ENCODE measurements around the gene C2CD4D.

DNA sequence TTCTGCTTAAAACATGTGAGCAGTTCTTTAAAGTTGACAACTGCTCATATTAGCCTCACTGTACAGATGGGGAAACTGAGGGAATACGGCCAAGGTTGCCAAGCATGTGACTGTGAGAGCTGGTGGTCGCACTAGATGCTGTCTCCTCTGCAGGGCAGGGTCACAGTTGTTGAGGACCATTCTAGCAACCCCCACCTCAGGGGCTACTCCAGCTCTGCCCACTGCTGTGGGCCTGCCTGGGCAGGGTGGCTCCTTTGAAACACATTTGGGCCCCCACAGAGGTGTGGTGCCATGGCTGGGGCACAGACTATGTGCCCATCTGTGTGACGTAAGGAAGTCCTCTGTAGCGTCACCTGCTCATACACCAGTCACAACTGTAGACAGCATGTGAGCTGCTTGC, 13.1 kb upstream of the C2CD4D start:
- TF ChIP-seq, protein P1, sequence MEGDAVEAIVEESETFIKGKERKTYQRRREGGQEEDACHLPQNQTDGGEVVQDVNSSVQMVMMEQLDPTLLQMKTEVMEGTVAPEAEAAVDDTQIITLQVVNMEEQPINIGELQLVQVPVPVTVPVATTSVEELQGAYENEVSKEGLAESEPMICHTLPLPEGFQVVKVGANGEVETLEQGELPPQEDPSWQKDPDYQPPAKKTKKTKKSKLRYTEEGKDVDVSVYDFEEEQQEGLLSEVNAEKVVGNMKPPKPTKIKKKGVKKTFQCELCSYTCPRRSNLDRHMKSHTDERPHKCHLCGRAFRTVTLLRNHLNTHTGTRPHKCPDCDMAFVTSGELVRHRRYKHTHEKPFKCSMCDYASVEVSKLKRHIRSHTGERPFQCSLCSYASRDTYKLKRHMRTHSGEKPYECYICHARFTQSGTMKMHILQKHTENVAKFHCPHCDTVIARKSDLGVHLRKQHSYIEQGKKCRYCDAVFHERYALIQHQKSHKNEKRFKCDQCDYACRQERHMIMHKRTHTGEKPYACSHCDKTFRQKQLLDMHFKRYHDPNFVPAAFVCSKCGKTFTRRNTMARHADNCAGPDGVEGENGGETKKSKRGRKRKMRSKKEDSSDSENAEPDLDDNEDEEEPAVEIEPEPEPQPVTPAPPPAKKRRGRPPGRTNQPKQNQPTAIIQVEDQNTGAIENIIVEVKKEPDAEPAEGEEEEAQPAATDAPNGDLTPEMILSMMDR (optimal IDR thresholded peaks at IDR 0.05 in 1 of 3, IDR thresholded peaks at IDR 0.05 in 1 of 3, conservative IDR thresholded peaks at IDR 0.05 in 1 of 3; ENCODE audit: extremely low read depth in 1 of 3, insufficient read depth in 2 of 3, low read length in 3 of 3): no peak
- TF ChIP-seq EZH2 (IDR thresholded peaks at IDR 0.05; ENCODE audit: low read length): no peak
